Ectodermal cell (in vitro differentiated cells): ENCODE results near the gene LAMC1.

Source experiments
- H3K27ac ChIP-seq: 2 replicates; pipeline ENCODE4 v1.7.0; 2013; ENCODE audit warnings: mild to moderate bottlenecking, low read depth, low read length; ENCODE audit not compliant: insufficient read depth, poor library complexity, severe bottlenecking
- H3K27me3 ChIP-seq: 2 replicates; pipeline ENCODE4 v1.7.0; 2013; ENCODE audit warnings: mild to moderate bottlenecking, low read length; ENCODE audit not compliant: insufficient read depth, control insufficient read depth, poor library complexity, severe bottlenecking
- H3K36me3 ChIP-seq: one replicate; pipeline ENCODE4 v1.7.0; 2013; ENCODE audit warnings: low read length; ENCODE audit not compliant: control insufficient read depth, insufficient read depth
- H3K4me1 ChIP-seq: one replicate; pipeline ENCODE4 v1.7.0; 2013; ENCODE audit warnings: low read length; ENCODE audit not compliant: control insufficient read depth, insufficient read depth
- H3K4me3 ChIP-seq: 2 replicates; pipeline ENCODE4 v1.7.0; 2013; ENCODE audit warnings: low read depth, low read length, control low read depth; ENCODE audit not compliant: insufficient read depth
- H3K9me3 ChIP-seq: 2 replicates; pipeline ENCODE4 v1.7.0; 2013; ENCODE audit warnings: mild to moderate bottlenecking, low read length, moderate library complexity; ENCODE audit not compliant: control insufficient read depth
- WGBS, 2 experiments: methylation state at CpG; one replicate each; pipeline ENCODE4 v1.1.7; 2013; ENCODE audit warnings: missing lambda C conversion rate in 2 of 2; 5-methylcytosine and 5-hydroxymethylcytosine counted together

The LAMC1 gene

DNA sequence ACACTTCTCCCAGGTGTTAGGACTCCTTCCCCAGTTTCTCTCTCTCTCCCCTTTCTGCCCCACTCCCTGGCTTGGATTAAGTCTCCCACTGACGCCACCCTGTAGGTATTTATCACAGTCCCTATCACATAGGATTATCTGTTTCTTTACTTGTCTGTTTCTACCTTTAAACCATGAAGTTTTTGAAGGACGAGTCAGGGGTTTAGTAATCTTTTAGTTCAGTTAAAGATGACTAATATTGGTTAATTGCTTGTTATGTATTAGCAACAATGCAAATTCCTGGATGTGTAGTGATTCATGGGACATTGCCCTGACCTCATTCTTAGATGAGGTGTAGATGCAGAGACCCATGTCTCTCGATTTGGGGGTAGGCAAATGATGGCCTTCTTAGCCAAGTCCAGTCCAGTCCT lies 6.4 kb downstream of the LAMC1 start:
- H3K27ac ChIP-seq, result no peak overlapping the region
- H3K9me3 ChIP-seq, result no peaks in the 10 kb centered on the region
- no peaks in the 10 kb centered on the region for H3K27me3 ChIP-seq
- no peak overlapping the region for H3K4me3 ChIP-seq
- peaks cover 24% of the 10 kb centered on the region for H3K4me1 ChIP-seq
- no peaks in the 10 kb centered on the region for H3K36me3 ChIP-seq
- WGBS, 2 experiments, result 81 to 87% methylated on average over 3 of the region's 3 CpGs

DNA sequence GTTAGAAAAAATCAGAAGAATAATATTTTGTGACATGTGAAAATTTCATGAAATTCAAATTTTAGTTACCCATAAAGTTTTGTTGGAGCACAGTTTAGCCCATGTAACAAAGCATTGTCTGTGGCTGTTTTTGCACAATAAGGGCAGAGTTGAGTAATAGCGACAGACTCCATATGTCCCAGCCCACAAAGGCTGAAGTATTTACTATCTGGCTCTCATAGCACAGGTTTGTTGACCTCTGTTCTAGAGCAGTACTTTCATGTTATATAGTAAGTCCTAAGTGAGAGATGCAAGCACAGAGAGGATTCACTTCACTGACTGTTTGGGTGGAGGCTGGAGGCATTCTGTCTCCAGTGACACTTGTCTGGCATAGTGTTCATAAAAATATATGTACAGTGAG lies 6.8 kb downstream of the LAMC1 start:
- Histone ChIP-seq H3K9me3 (no peaks in the 10 kb centered on the region), H3K4me3 (no peak overlapping the region), H3K4me1 (peaks cover 21% of the 10 kb centered on the region), H3K27me3 (no peaks in the 10 kb centered on the region), H3K27ac (no peak overlapping the region), H3K36me3 (no peaks in the 10 kb centered on the region)
- 90 to 96% methylated on average over 1 of the region's 1 CpG for WGBS, 2 experiments

DNA sequence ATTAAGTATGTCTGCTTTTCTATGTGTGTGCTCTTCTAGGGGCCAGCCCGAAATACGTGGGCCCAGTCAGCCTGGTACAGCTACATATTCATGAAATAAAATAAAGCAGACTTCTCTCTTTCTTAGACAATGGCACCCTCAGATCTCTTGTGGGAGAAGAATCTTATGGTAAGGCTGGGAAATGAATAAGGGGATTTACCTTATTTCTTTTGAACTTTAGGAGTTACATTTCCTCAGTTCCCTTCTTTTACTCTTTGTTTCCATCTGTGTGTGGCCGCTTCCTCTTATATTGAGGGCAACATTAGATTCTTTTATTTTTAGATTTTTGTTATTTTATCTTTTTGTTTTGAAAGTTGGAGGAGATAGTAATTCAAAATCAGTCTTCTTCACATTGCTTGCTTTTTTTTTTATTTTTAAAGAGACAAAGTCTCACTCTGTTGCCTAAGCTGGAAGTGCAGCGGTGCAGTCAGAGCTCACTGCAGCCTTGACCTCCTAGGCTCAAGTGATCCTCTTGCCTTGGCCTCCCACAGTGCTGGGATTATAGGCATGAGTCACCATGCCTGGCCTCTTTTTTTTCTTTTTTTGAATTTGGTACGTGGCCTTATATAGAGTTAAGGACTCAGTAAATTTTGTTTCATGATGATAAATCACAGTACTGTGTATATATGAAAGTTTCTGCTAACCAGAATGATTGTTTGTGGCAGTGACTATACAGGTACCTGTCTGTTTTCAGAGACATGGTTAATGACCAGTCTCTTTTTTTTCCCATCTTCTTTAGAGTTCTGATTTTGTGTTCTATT lies 9.1 kb downstream of the LAMC1 start:
- no peaks in the 10 kb centered on the region for H3K27me3 ChIP-seq

DNA sequence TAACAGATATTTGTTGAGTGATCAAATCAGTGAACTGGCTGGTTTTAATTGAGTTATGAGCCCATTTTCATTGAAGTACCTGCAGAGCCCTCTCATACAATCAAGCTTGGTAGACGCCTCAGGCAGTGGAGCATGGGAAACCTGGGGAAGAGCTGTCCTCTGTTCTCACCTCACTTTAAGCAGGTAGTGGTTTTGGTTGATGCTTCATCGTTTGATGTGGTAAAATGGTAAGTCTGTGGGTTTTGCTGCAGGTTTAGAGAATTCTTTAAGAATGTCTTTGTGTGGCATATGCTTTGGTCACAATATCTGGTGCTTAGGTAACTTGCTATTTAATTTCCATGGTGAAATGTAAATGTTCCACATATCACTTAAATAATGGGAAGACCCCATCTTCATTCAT lies 10.0 kb downstream of the LAMC1 start:
- 90 to 95% methylated on average over 2 of the region's 2 CpGs for whole genome bisulfite sequencing, 2 experiments
- Histone ChIP-seq H3K9me3 (no peaks in the 10 kb centered on the region), H3K27ac (no peak overlapping the region), H3K4me1 (no peaks in the 10 kb centered on the region), H3K4me3 (no peak overlapping the region), H3K27me3 (no peaks in the 10 kb centered on the region), H3K36me3 (no peaks in the 10 kb centered on the region)

More for the DNA sequence above, 9.1 kb downstream of the LAMC1 start:
- Histone ChIP-seq H3K4me3 (no peak overlapping the region), H3K9me3 (no peaks in the 10 kb centered on the region), H3K4me1 (peaks cover 7% of the 10 kb centered on the region), H3K36me3 (no peaks in the 10 kb centered on the region), H3K27ac (no peak overlapping the region)
- 56 to 79% methylated on average over 2 to 4 of the region's 5 CpGs for WGBS, 2 experiments

DNA sequence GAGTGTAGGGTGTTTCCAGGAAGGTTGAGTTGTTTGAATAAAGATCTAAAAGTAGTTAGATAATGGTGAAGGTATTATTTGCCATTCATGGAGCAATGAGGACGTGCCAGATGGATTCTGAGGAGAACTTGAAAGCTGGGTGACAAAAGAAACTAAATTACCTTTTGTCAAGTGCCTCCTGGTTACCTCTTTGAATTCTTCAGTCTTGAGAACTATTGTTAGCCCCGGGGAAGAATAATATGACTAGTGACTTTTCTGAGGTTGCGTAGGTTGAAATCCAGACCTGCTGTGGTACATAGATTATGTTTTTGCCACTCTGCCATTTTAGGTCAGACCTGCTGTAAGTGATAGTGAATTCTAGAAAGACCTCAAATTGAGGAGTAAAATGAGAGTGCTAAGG lies 11.5 kb downstream of the LAMC1 start:
- Histone ChIP-seq H3K36me3 (no peaks in the 10 kb centered on the region), H3K27ac (no peak overlapping the region), H3K4me3 (no peak overlapping the region), H3K9me3 (no peaks in the 10 kb centered on the region), H3K27me3 (no peaks in the 10 kb centered on the region), H3K4me1 (peaks cover 1% of the 10 kb centered on the region)
- 69 to 77% methylated on average over 3 of the region's 3 CpGs for WGBS, 2 experiments

DNA sequence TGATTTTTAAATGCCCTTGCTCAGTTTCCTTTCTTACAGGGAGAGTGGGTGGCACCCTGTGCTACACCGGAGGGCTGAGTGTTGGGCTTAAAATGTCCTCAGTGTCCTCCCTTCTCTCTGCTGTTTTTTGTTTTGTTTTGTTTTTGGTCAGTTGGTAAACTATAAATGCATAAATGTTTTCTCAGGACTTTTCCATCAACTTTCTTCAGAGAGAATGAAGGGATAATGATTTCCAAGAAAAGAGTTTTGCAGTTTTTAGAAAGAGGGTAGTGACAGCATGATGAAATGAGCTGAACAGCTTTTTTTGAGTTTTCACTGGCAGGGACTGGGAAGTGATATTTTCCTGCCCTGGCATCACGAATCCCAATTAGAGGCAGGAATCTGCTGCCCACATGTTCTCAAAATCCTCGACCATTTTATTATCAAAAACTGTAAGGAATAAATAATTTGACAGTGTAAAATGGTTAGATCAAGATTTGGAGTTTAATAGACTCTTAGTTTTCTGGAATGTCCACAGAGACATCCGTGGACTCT lies 15.2 kb downstream of the LAMC1 start:
- H3K27me3 ChIP-seq, result no peaks in the 10 kb centered on the region
- 95 to 98% methylated on average over 3 to 4 of the region's 4 CpGs for WGBS, 2 experiments
- H3K36me3 ChIP-seq, result no peaks in the 10 kb centered on the region
- H3K4me3 ChIP-seq, result no peak overlapping the region
- no peaks in the 10 kb centered on the region for H3K9me3 ChIP-seq
- no peak overlapping the region for H3K27ac ChIP-seq
- H3K4me1 ChIP-seq, result peaks cover 13% of the 10 kb centered on the region

DNA sequence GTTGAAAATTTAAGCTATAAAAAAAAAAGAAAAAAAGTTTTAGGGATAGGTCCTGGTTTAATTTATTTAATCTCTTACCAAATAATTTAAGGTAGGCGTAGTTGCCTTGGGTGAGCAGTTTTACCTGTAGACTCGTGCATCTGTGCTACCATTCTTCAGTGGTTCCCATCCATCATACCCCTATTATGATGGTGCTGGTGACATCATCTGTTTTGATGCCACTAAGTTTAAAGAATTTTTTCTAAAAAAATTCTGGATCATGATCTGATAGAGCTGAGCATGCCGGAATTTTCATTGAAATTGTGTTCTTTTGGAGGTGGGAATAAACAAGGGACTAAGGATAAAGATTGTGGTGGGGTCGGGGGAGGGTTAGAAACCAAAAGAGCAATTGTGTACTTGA lies 15.7 kb downstream of the LAMC1 start:
- Histone ChIP-seq H3K4me1 (peaks cover 13% of the 10 kb centered on the region), H3K9me3 (no peaks in the 10 kb centered on the region), H3K4me3 (no peak overlapping the region), H3K27ac (no peak overlapping the region), H3K27me3 (no peaks in the 10 kb centered on the region), H3K36me3 (no peaks in the 10 kb centered on the region)
- WGBS, 2 experiments, result 85 to 92% methylated on average over 3 to 4 of the region's 4 CpGs

DNA sequence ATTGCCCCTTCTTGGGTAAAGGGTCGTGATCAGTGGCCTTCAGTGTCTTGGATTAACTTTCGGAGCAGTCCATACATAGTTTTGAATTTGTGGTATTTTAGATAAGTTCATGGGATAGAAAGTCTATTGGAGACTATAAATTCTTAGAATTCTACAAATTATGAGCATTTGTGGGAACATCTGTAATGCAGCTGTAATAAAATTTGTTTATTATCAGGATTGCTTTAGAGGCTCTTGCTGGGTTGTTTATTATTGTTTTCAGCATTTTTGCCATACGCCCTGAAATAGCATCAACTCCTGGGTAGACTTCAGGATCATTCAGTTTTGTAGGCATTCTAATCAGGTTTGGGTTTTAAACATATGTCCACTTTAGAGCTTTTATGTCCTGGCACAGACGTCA lies 16.1 kb downstream of the LAMC1 start:
- Histone ChIP-seq H3K27ac (no peak overlapping the region), H3K9me3 (no peaks in the 10 kb centered on the region), H3K27me3 (no peaks in the 10 kb centered on the region), H3K36me3 (no peaks in the 10 kb centered on the region), H3K4me3 (no peak overlapping the region), H3K4me1 (peaks cover 13% of the 10 kb centered on the region)
- whole genome bisulfite sequencing, 2 experiments, result 82 to 84% methylated on average over 4 of the region's 4 CpGs

DNA sequence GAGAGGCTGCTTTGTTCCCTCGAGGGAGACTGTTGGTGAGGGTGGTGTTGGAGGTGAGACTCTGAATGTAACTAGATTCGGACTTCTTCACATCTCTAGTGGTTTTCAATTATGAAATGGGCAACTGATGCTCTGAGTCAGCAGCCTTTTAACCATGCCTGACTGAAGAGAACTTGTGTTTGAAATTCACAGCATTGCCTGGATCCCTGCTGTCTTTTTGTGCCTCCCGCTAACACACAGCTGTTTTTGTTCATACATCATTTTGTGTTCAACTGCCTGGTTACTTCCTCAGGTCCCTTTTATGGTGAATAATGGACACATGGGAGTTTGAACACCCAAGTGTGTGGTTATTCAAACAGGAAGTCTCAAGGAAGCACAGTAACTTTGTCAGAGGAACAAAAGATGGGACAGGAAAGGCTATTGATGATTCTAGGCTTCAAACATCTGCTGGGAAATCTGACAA lies 16.8 kb downstream of the LAMC1 start:
- Histone ChIP-seq H3K4me1 (peaks cover 17% of the 10 kb centered on the region), H3K4me3 (no peak overlapping the region)

DNA sequence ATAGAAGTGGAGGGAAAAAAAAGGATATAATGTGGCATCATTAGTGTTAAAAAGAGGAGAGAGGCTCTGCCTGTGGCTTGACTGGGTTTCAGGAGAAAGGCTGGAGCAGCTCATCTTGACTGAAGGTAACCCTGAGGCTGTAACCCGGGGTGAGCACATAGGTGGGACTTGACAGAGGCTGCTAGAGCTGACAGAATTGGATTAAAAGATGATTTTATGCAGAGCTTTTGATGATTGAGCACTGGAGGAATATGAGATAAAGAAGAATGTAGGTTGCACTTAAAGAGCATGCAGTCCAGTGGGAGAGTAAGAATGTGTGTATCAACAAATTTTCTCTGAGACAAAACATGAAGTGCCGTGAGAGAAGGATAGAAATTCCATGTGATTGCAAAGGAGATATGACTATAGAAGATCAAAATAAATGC lies 17.3 kb downstream of the LAMC1 start:
- Histone ChIP-seq H3K4me1 (peaks cover 17% of the 10 kb centered on the region), H3K4me3 (no peak overlapping the region), H3K36me3 (no peaks in the 10 kb centered on the region), H3K9me3 (no peaks in the 10 kb centered on the region), H3K27ac (no peak overlapping the region), H3K27me3 (no peaks in the 10 kb centered on the region)
- 76 to 79% methylated on average over 2 of the region's 2 CpGs for WGBS, 2 experiments

More for the DNA sequence above, 16.8 kb downstream of the LAMC1 start:
- 61 to 63% methylated on average over 3 of the region's 3 CpGs for WGBS, 2 experiments
- H3K9me3 ChIP-seq, result no peaks in the 10 kb centered on the region
- H3K27me3 ChIP-seq, result no peaks in the 10 kb centered on the region
- no peak overlapping the region for H3K27ac ChIP-seq
- H3K36me3 ChIP-seq, result no peaks in the 10 kb centered on the region
